ENCODE measurements around the gene CRTC1.

Gene CRTC1

DNA sequence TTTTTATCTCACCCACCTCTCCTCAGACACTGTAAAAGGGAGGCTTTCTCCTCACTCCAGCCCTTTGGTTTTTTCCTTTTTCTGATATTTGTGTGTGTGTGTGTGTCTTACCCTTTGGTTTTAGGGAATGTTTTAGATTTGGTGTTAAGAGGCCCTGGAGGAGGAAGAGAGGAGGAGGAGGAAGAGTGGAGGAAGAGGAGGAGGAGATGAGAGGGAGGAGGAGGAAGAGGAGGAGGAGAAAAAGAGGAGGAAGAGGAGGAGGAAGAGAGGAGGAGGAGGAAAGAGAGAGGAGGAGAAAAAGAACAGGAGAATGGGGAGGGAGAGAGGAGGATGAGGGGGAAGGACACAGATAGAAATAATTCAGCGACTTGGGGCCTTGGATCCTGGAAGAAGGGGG is 36.1 kb upstream of the CRTC1 start:
- ChIA-PET CTCF (no interaction called here), POLR2A (no interaction called here)
- DNase-seq (ENCODE audit: extremely low spot score): no peak
- TF ChIP-seq ELF4 (IDR thresholded peaks at IDR 0.05): no peak
- TF ChIP-seq FOXM1 (IDR thresholded peaks at IDR 0.05; ENCODE audit: borderline replicate concordance): no peak
- no peak for TF ChIP-seq BHLHE40 (IDR thresholded peaks at IDR 0.05; ENCODE audit: borderline replicate concordance)
- TF ChIP-seq, protein P1, sequence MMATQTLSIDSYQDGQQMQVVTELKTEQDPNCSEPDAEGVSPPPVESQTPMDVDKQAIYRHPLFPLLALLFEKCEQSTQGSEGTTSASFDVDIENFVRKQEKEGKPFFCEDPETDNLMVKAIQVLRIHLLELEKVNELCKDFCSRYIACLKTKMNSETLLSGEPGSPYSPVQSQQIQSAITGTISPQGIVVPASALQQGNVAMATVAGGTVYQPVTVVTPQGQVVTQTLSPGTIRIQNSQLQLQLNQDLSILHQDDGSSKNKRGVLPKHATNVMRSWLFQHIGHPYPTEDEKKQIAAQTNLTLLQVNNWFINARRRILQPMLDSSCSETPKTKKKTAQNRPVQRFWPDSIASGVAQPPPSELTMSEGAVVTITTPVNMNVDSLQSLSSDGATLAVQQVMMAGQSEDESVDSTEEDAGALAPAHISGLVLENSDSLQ (IDR thresholded peaks at IDR 0.05): no peak
- TF ChIP-seq SP1 (IDR thresholded peaks at IDR 0.05): no peak
- no peak for TF ChIP-seq FOXK2 (IDR thresholded peaks at IDR 0.05)
- no peak for TF ChIP-seq SUZ12 (IDR thresholded peaks at IDR 0.05)
- TF ChIP-seq LEF1 (IDR thresholded peaks at IDR 0.05; ENCODE audit: borderline replicate concordance): no peak
- TF ChIP-seq L3MBTL2 (conservative IDR thresholded peaks at IDR 0.05): no peak
- no peak for TF ChIP-seq CTBP1 (IDR thresholded peaks at IDR 0.05; ENCODE audit: borderline replicate concordance)

DNA sequence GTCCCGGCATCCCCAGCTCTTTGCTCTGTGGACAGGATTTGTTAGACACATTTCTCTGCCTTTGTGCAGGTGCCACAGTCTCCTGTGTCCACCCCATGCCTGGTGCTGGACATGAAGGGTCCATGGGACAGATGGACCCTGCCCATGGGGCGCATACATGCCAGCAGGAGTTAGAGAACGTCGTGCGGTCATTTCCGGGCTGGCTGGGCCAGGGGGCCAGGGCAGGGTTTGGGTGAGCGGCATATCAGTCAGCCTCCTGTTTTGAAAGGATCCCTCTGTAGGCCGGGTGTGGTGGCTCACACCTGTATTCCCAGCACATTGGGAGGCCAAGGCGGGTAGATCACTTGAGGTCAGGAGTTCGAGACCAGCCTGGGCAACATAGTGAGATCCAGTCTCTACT is 35.7 kb upstream of the CRTC1 start:
- CTCF ChIA-PET: no interaction called here
- TF ChIP-seq FOXM1 (IDR thresholded peaks at IDR 0.05; ENCODE audit: borderline replicate concordance): no peak
- TF ChIP-seq ZNF384 (IDR thresholded peaks at IDR 0.05): no peak
- no peak for TF ChIP-seq SP1 (IDR thresholded peaks at IDR 0.05)
- TF ChIP-seq FOXK2 (IDR thresholded peaks at IDR 0.05): no peak
- no peak for TF ChIP-seq L3MBTL2 (conservative IDR thresholded peaks at IDR 0.05)
- TF ChIP-seq NFRKB (IDR thresholded peaks at IDR 0.05): no peak
- no peak for TF ChIP-seq SUZ12 (IDR thresholded peaks at IDR 0.05)
- no peak for TF ChIP-seq LEF1 (IDR thresholded peaks at IDR 0.05; ENCODE audit: borderline replicate concordance)
- no peak for TF ChIP-seq ELF4 (IDR thresholded peaks at IDR 0.05)
- TF ChIP-seq HDGF (IDR thresholded peaks at IDR 0.05; ENCODE audit: borderline replicate concordance): no peak
- TF ChIP-seq, protein P1 (IDR thresholded peaks at IDR 0.05): no peak
- no peak for TF ChIP-seq FOXA1 (IDR thresholded peaks at IDR 0.05)
- no peak for TF ChIP-seq ARNT (IDR thresholded peaks at IDR 0.05)
- TF ChIP-seq CTBP1 (IDR thresholded peaks at IDR 0.05; ENCODE audit: borderline replicate concordance): no peak
- no peak for TF ChIP-seq BHLHE40 (IDR thresholded peaks at IDR 0.05; ENCODE audit: borderline replicate concordance)
- TF ChIP-seq TARDBP (IDR thresholded peaks at IDR 0.05): no peak

DNA sequence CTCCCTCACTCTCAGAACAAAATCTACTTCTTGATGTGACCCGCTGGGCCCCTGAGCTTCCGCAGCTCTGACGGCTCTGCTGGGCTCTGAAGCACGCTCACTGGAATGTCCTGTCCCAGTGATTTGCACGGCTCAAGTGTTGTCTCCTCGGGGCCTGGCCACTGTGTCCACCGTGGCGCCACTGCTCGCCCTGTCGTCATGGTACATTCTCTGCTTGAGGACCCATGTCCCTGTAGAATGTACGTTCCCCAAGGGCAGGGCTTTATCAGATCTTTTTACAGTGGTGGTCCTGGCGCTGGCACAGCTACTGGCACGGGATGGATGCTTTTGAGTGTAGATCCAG is 34.5 kb upstream of the CRTC1 start:
- POLR2A ChIA-PET: no interaction called here
- no peak for DNase-seq (ENCODE audit: extremely low spot score)
- TF ChIP-seq CTBP1 (IDR thresholded peaks at IDR 0.05; ENCODE audit: borderline replicate concordance): no peak
- TF ChIP-seq L3MBTL2 (conservative IDR thresholded peaks at IDR 0.05): no peak
- TF ChIP-seq LEF1 (IDR thresholded peaks at IDR 0.05; ENCODE audit: borderline replicate concordance): no peak
- CTCF ChIA-PET: no interaction called here

More for the DNA sequence above, 35.7 kb upstream of the CRTC1 start:
- no peak for DNase-seq (ENCODE audit: extremely low spot score)
- POLR2A ChIA-PET: no interaction called here

DNA sequence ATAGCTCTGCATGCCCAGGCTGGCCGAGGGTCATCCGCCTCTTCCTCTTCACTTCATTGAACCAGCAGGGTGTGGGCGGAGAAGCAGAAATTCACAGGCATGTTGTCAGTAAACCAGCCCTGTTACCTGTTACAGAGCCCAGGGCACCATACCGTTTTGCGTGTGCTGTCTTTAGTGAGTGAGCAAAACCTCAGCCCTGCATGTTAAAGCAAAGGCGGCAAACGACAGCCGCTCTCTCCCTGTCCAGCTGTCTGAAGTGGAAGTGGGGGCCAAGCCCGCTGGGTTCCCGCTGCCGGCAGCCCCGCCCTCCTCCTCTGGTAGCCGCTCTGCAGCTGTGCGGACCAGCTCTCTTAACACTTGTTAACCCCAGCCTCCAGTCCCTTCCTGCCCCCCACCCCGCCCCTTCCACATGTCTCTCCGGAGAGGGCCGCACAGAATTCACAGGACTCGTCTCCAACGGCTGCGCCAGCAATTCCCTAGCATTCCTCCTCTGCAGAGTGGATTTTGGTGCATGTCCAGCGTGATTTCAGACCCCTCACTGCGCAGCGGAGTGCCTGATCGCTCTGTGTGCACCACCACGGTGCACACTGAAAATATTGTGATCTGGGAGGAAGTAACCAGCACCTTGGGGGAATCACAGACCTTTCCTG is 34.0 kb upstream of the CRTC1 start:
- no peak for DNase-seq (ENCODE audit: extremely low spot score)
- TF ChIP-seq BHLHE40 (IDR thresholded peaks at IDR 0.05; ENCODE audit: borderline replicate concordance) (no peak), TARDBP (IDR thresholded peaks at IDR 0.05) (no peak), FOXA1 (IDR thresholded peaks at IDR 0.05) (no peak), LEF1 (IDR thresholded peaks at IDR 0.05; ENCODE audit: borderline replicate concordance) (no peak), CTBP1 (IDR thresholded peaks at IDR 0.05; ENCODE audit: borderline replicate concordance) (no peak), FOXM1 (IDR thresholded peaks at IDR 0.05; ENCODE audit: borderline replicate concordance) (no peak), ARNT (IDR thresholded peaks at IDR 0.05) (no peak), HDGF (IDR thresholded peaks at IDR 0.05; ENCODE audit: borderline replicate concordance) (no peak), ZNF384 (IDR thresholded peaks at IDR 0.05) (no peak), ELF4 (IDR thresholded peaks at IDR 0.05) (no peak), L3MBTL2 (conservative IDR thresholded peaks at IDR 0.05) (no peak), FOXK2 (IDR thresholded peaks at IDR 0.05) (no peak), SUZ12 (IDR thresholded peaks at IDR 0.05) (no peak), SP1 (IDR thresholded peaks at IDR 0.05) (no peak), NFRKB (IDR thresholded peaks at IDR 0.05) (no peak)
- TF ChIP-seq, protein P1 (IDR thresholded peaks at IDR 0.05): no peak
- POLR2A ChIA-PET: no interaction called here
- CTCF ChIA-PET: no interaction called here

DNA sequence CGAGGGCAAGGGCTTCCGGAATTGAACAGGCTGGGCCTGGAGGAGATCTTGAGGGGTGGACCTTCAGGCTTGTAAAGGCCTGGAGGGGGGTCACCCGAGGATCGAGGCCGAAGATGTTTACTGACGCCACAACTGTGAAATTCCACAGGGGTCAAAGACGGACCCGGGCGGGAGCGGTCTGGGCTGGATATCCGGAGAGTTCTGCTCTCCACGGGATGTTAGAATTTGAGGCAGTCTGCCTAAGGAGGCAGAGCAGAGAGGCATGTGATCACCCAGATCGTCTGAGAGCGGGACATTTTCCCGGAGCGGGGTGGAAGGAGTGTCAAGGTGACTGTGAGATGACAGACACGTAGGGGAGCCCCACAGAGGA is 33.5 kb upstream of the CRTC1 start:
- ChIA-PET CTCF (no interaction called here), POLR2A (no interaction called here)

More for the DNA sequence above, 33.5 kb upstream of the CRTC1 start:
- TF ChIP-seq ARNT (IDR thresholded peaks at IDR 0.05) (no peak), LEF1 (IDR thresholded peaks at IDR 0.05; ENCODE audit: borderline replicate concordance) (no peak), SP1 (IDR thresholded peaks at IDR 0.05) (no peak), FOXK2 (IDR thresholded peaks at IDR 0.05) (no peak), FOXM1 (IDR thresholded peaks at IDR 0.05; ENCODE audit: borderline replicate concordance) (no peak), NFRKB (IDR thresholded peaks at IDR 0.05) (no peak), ELF4 (IDR thresholded peaks at IDR 0.05) (no peak), CTBP1 (IDR thresholded peaks at IDR 0.05; ENCODE audit: borderline replicate concordance) (no peak)
- TF ChIP-seq, protein P1 (IDR thresholded peaks at IDR 0.05): no peak
- no peak for DNase-seq (ENCODE audit: extremely low spot score)
